Upper lobe of left lung (tissue), 6 donors: ENCODE measurements around the gene KCNG4. TPM values are rescaled to one million over a fixed set of nuclear protein-coding genes. Genes with fewer than 3 reads are reported as not detected.
A peak's percentile ranks its signal among the peaks of the same experiment; 100 is the strongest.

Experiments
- ATAC-seq, 2 donors: fragments of 200-7000 bp; cut with Tn5 transposase; one replicate each; pipeline ENCODE4 v1.9.1; 2022; ENCODE audit warnings: mild to moderate bottlenecking in 2 of 2, moderate library complexity in 2 of 2; ENCODE audit not compliant: low FRiP score in 2 of 2
- DNase-seq, 2 donors: peaks; one replicate each; pipeline ENCODE4 v3.0.0-alpha.2; 2019 to 2020
- H3K27ac ChIP-seq, 4 donors: fragments of 200-600 bp; sonication (generic); one replicate each; pipeline ENCODE4 v1.5.1; 2016 to 2019
- H3K27me3 ChIP-seq, 4 donors: fragments of 200-600 bp; sonication (generic); one replicate each; pipeline ENCODE4 v1.5.1; 2017 to 2019
- H3K36me3 ChIP-seq, 4 donors: fragments of 200-600 bp; sonication (generic); one replicate each; pipeline ENCODE4 v1.5.1; 2016 to 2019
- H3K4me1 ChIP-seq, 4 donors: fragments of 200-600 bp; sonication (generic); one replicate each; pipeline ENCODE4 v1.5.1; 2018 to 2019
- H3K4me3 ChIP-seq, 4 donors: fragments of 200-600 bp; sonication (generic); one replicate each; pipeline ENCODE4 v1.5.1; 2017 to 2019; ENCODE audit warnings: mild to moderate bottlenecking in 2 of 4, moderate library complexity in 1 of 4
- H3K9me3 ChIP-seq, 4 donors: fragments of 200-600 bp; sonication (generic); one replicate each; pipeline ENCODE4 v1.5.1; 2018 to 2019
- CTCF ChIP-seq, 6 experiments: fragments of 450-650 bp in 4 of 6; fragments of 200-600 bp in 2 of 6; sonication (generic) in 2 of 6; IDR thresholded peaks; one replicate each; pipeline ENCODE4 v1.5.1; 2016 to 2019; ENCODE audit warnings: antibody characterized with exemption in 6 of 6
- EP300 ChIP-seq, 4 donors: sonication (generic); formaldehyde crosslinking; IDR thresholded peaks; one replicate each; pipeline ENCODE4 v1.5.1; 2017; ENCODE audit warnings: antibody characterized with exemption in 4 of 4, control low read depth in 2 of 4
- POLR2A ChIP-seq, 4 donors: fragments of 450-650 bp; IDR thresholded peaks; one replicate each; pipeline ENCODE4 v1.5.1; 2016 to 2017; ENCODE audit warnings: antibody characterized with exemption in 4 of 4, mild to moderate bottlenecking in 2 of 4
- POLR2AphosphoS5 ChIP-seq, 2 donors: sonication (generic); formaldehyde crosslinking; IDR thresholded peaks; one replicate each; pipeline ENCODE4 v1.5.1; 2017; ENCODE audit warnings: antibody characterized with exemption in 2 of 2
- WGBS, 2 donors: methylation state at CpG; one replicate each; pipeline ENCODE4 v1.1.5; 2017 to 2018; 5-methylcytosine and 5-hydroxymethylcytosine counted together
- total RNA-seq, 6 donors: library from RNA; depleted of rRNA in 4 of 6; stranded (reverse); fragments of >200 nt in 4 of 6; gene quantifications; one replicate each; pipeline versions ENCODE4 v1.1.0 to v1.2.1, GENCODE V29; 2016 to 2021
- donor health status: DM: no; HTN: no; CAD: no; lungs with moderate emphysema.
- donor health status: DM: no; HTN: yes; CAD: no; lungs with severe emphysema.

The KCNG4 gene
- total RNA-seq, 6 donors from 2014 or later, result not detected

- H3K4me3 ChIP-seq, result no peak overlapping the region
- no peak for DNase-seq
- H3K27me3 ChIP-seq, result no peaks in the 10 kb centered on the region
- H3K9me3 ChIP-seq, result no peaks in the 10 kb centered on the region
- TF ChIP-seq EP300 (IDR thresholded peaks at IDR 0.05) (no peak), POLR2A (IDR thresholded peaks at IDR 0.05) (no peak), CTCF (IDR thresholded peaks at IDR 0.05) (no peak), POLR2AphosphoS5 (IDR thresholded peaks at IDR 0.05) (no peak)
- no peaks in the 10 kb centered on the region for H3K36me3 ChIP-seq
- no peak for ATAC-seq
- no peak overlapping the region for H3K27ac ChIP-seq
- H3K4me1 ChIP-seq, result peaks cover 0 to 15% (median 7%) of the 10 kb centered on the region in 4 donors
- 81 to 82% methylated on average over 9 of the region's 9 CpGs for WGBS, 2 donors
These were observed 3.0 kb upstream of the KCNG4 start for GRCh38 chr16:84242839-84243238.

GRCh38 chr16:84241778-84242177 lies 2.0 kb upstream of the KCNG4 start:
- Histone ChIP-seq H3K27me3 (no peaks in the 10 kb centered on the region), H3K27ac (no peak overlapping the region), H3K4me3 (no peak overlapping the region), H3K4me1 (peaks cover 0 to 18% (median 7%) of the 10 kb centered on the region in 4 donors), H3K9me3 (no peaks in the 10 kb centered on the region), H3K36me3 (no peaks in the 10 kb centered on the region)
- WGBS, 2 donors, result 81% methylated on average over 1 of the region's 1 CpG
- DNase-seq (no peak), ATAC-seq (no peak)
- TF ChIP-seq POLR2A (IDR thresholded peaks at IDR 0.05) (no peak), POLR2AphosphoS5 (IDR thresholded peaks at IDR 0.05) (no peak), EP300 (IDR thresholded peaks at IDR 0.05) (no peak), CTCF (IDR thresholded peaks at IDR 0.05) (no peak)

- Histone ChIP-seq H3K4me3 (no peak overlapping the region), H3K27me3 (no peaks in the 10 kb centered on the region)
- TF ChIP-seq CTCF (IDR thresholded peaks at IDR 0.05) (no peak), POLR2AphosphoS5 (IDR thresholded peaks at IDR 0.05) (no peak), POLR2A (IDR thresholded peaks at IDR 0.05) (no peak), EP300 (IDR thresholded peaks at IDR 0.05) (no peak)
These were observed 643 bp upstream of the KCNG4 start for GRCh38 chr16:84240455-84240854.

GRCh38 chr16:84239141-84239769 lies 557 bp downstream of the KCNG4 start:
- no peak overlapping the region for H3K27ac ChIP-seq
- no peaks in the 10 kb centered on the region for H3K27me3 ChIP-seq
- no peaks in the 10 kb centered on the region for H3K36me3 ChIP-seq
- WGBS, 2 donors, result 32 to 33% methylated on average over 10 of the region's 10 CpGs
- no peaks in the 10 kb centered on the region for H3K9me3 ChIP-seq
- ATAC-seq, result peak in 1 of 2 donors; percentile 28
- TF ChIP-seq POLR2AphosphoS5 (IDR thresholded peaks at IDR 0.05), result no peak
- no peak for TF ChIP-seq EP300 (IDR thresholded peaks at IDR 0.05)
- no peak for TF ChIP-seq POLR2A (IDR thresholded peaks at IDR 0.05)
- no peak for TF ChIP-seq CTCF (IDR thresholded peaks at IDR 0.05)
- no peak overlapping the region for H3K4me3 ChIP-seq
- H3K4me1 ChIP-seq, result peaks cover 0 to 18% (median 7%) of the 10 kb centered on the region in 4 donors
- DNase-seq, result no peak

More at GRCh38 chr16:84240455-84240854, 643 bp upstream of the KCNG4 start:
- Histone ChIP-seq H3K27ac (no peak overlapping the region), H3K4me1 (peaks cover 0 to 18% (median 7%) of the 10 kb centered on the region in 4 donors), H3K36me3 (no peaks in the 10 kb centered on the region), H3K9me3 (no peaks in the 10 kb centered on the region)
- ATAC-seq (no peak), DNase-seq (no peak)
- 63 to 93% methylated on average over 2 of the region's 2 CpGs for WGBS, 2 donors
